ENCODE measurements around the gene DDAH1. TPM values are rescaled to one million over a fixed set of nuclear protein-coding genes. Genes with fewer than 3 reads are reported as not detected.

Gene DDAH1
- total and polyA plus RNA-seq, 2 of the 4 experiments (the other 2 are of a cell fraction), result 78.0 to 94.5 TPM

DNA sequence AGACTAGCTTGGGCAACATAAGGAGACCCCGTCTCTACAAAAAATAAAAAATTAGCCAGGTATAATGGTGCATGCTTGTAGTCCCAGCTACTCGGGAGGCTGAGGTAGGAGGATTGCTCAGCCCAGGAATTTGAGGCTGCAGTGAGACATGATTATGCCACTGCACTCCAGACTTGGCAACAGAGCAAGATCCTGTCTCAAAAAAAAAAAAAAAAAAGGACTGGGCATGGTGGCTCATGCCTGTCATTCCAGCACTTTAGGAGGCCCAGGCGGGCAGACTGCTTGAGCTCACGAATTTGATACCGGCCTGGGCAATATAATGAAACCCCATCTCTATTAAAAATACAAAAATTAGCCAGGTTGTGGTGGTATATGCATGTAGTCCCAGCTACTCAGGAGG lies 141.2 kb downstream of the DDAH1 start:
- peak overlapping the region; percentile 63; the same call in 1 of the 2 replicates for H3K14ac ChIP-seq (replicated peaks; ENCODE audit: low read depth, low read length)
- no peak for DNase-seq
- POLR2A ChIA-PET (ENCODE audit: unreplicated experiment), result interaction anchor here (0.7 to 2.3 kb wide), 2 partner anchors 43 to 258 kb away, joined by 6 to 9 read pairs; partner anchors contain the start of gene CCN1
- peaks cover 8% of the 10 kb centered on the region; the same call in 1 of the 2 replicates for H3K36me3 ChIP-seq (ENCODE audit: control insufficient read depth, insufficient read depth, low read length)
- H2BK20ac ChIP-seq (ENCODE audit: low read depth, low read length), result peak overlapping the region; percentile 74; the same call in 1 of the 2 replicates
- WGBS, 2 experiments (ENCODE audit: extremely low coverage in 2 of 2, insufficient read length in 1 of 2), result no CpG with 5 or more reads among the region's 5 CpGs
- no peak overlapping the region for H2AK9ac ChIP-seq (replicated peaks; ENCODE audit: low read depth, low read length, poor library complexity)
- no peak overlapping the region for H3K23ac ChIP-seq (ENCODE audit: low read depth, low read length)
- H3K4me1 ChIP-seq (ENCODE audit: control insufficient read depth, insufficient read depth, low read length), result peaks cover 34% of the 10 kb centered on the region
- no peaks in the 10 kb centered on the region for H3K9me3 ChIP-seq (ENCODE audit: control insufficient read depth, insufficient read depth, low read length)
- H3K4ac ChIP-seq (ENCODE audit: low read depth, low read length), result peak overlapping the region; percentile 69; the same call in 1 of the 2 replicates
- in situ Hi-C loops (cut with MboI; ENCODE audit: low sequenced_read_pairs) (no loop called here), dilution Hi-C loops (cut with HindIII; ENCODE audit: low sequenced_read_pairs, unreplicated experiment) (no loop called here), intact Hi-C loops (cut with micrococcal nuclease) (no loop called here)
- peak overlapping the region; percentile 21; the same call in 1 of the 2 replicates for H2BK120ac ChIP-seq (ENCODE audit: low read depth, low read length)
- H2BK15ac ChIP-seq (ENCODE audit: low read depth, low read length), result 0 out of 3 replicates have a peak overlapping the region, but pooled peaks have one; percentile 2
- H3K9ac ChIP-seq (ENCODE audit: low read depth, low read length), result no peak overlapping the region
- no peak for ATAC-seq (ENCODE audit: low read depth)
- no TSS peak for BruUV-seq (replicated peaks)
- peak overlapping the region; percentile 39; the same call in 1 of the 2 replicates for H2AK5ac ChIP-seq (ENCODE audit: low read depth, low read length)
- CTCF ChIA-PET, result no interaction called here
- H3K4me2 ChIP-seq (ENCODE audit: low read depth, low read length), result no peak overlapping the region
- H2AFZ ChIP-seq (replicated peaks; ENCODE audit: low read length, poor library complexity), result no peak overlapping the region
- peak overlapping the region; percentile 61 for H2BK5ac ChIP-seq (ENCODE audit: low read depth, low read length, poor library complexity, severe bottlenecking)
- H4K20me1 ChIP-seq (ENCODE audit: insufficient read depth, low read length), result no peaks in the 10 kb centered on the region
- H3K27me3 ChIP-seq (ENCODE audit: control insufficient read depth, insufficient read depth, low read length), result no peaks in the 10 kb centered on the region
- no peak overlapping the region for H4K5ac ChIP-seq (ENCODE audit: low read depth, low read length)
- peak overlapping the region; percentile 50; the same call in 1 of the 2 replicates for H3K18ac ChIP-seq (ENCODE audit: low read depth, low read length)
- H3K27ac ChIP-seq (ENCODE audit: insufficient read depth, low read length), result 0 out of 2 replicates have a peak overlapping the region, but pooled peaks have one; percentile 20
- no peak overlapping the region for H3K56ac ChIP-seq (ENCODE audit: extremely low read depth, insufficient read depth, low read length)
- peaks cover 27 to 84% of the 10 kb centered on the region in 2 experiments for H3K79me1 ChIP-seq (ENCODE audit: low read depth in 1 of 2, low read length in 2 of 2)
- H3K4me3 ChIP-seq (ENCODE audit: insufficient read depth, low read depth, low read length), result no peak overlapping the region
- H3K9me1 ChIP-seq (ENCODE audit: insufficient read depth, low read length), result peaks cover 21% of the 10 kb centered on the region
- H4K91ac ChIP-seq (ENCODE audit: insufficient read depth, low read depth, low read length), result no peak overlapping the region; the same call in 1 of the 2 replicates
- TF ChIP-seq MXI1 (IDR thresholded peaks at IDR 0.05; ENCODE audit: borderline replicate concordance, low read depth, low read length) (no peak), RFX5 (IDR thresholded peaks at IDR 0.05; ENCODE audit: low read depth, low read length) (no peak), NFE2L2 (IDR thresholded peaks at IDR 0.05; ENCODE audit: low read depth, low read length) (no peak), USF2 (IDR thresholded peaks at IDR 0.05; ENCODE audit: low read depth, low read length) (no peak), POLR2A (IDR thresholded peaks at IDR 0.05; ENCODE audit: low read depth, low read length) (no peak), CHD1 (IDR thresholded peaks at IDR 0.05; ENCODE audit: low read depth, low read length) (no peak), MAZ (IDR thresholded peaks at IDR 0.05; ENCODE audit: borderline replicate concordance, low read depth, low read length) (no peak)
- TF ChIP-seq, protein P1, sequence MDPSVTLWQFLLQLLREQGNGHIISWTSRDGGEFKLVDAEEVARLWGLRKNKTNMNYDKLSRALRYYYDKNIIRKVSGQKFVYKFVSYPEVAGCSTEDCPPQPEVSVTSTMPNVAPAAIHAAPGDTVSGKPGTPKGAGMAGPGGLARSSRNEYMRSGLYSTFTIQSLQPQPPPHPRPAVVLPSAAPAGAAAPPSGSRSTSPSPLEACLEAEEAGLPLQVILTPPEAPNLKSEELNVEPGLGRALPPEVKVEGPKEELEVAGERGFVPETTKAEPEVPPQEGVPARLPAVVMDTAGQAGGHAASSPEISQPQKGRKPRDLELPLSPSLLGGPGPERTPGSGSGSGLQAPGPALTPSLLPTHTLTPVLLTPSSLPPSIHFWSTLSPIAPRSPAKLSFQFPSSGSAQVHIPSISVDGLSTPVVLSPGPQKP (IDR thresholded peaks at IDR 0.05; ENCODE audit: borderline replicate concordance, low read depth, low read length), result no peak
- TF ChIP-seq, protein P2, sequence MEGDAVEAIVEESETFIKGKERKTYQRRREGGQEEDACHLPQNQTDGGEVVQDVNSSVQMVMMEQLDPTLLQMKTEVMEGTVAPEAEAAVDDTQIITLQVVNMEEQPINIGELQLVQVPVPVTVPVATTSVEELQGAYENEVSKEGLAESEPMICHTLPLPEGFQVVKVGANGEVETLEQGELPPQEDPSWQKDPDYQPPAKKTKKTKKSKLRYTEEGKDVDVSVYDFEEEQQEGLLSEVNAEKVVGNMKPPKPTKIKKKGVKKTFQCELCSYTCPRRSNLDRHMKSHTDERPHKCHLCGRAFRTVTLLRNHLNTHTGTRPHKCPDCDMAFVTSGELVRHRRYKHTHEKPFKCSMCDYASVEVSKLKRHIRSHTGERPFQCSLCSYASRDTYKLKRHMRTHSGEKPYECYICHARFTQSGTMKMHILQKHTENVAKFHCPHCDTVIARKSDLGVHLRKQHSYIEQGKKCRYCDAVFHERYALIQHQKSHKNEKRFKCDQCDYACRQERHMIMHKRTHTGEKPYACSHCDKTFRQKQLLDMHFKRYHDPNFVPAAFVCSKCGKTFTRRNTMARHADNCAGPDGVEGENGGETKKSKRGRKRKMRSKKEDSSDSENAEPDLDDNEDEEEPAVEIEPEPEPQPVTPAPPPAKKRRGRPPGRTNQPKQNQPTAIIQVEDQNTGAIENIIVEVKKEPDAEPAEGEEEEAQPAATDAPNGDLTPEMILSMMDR (conservative IDR thresholded peaks at IDR 0.05; ENCODE audit: low read depth, low read length), result no peak
- peak overlapping the region in 1 of 2 experiments; percentile 37; a peak in 1 of 4 replicates for H4K8ac ChIP-seq (ENCODE audit: low read depth in 2 of 2, low read length in 2 of 2)
